ENCODE measurements around the gene SLC7A14.

SLC7A14 gene

DNA sequence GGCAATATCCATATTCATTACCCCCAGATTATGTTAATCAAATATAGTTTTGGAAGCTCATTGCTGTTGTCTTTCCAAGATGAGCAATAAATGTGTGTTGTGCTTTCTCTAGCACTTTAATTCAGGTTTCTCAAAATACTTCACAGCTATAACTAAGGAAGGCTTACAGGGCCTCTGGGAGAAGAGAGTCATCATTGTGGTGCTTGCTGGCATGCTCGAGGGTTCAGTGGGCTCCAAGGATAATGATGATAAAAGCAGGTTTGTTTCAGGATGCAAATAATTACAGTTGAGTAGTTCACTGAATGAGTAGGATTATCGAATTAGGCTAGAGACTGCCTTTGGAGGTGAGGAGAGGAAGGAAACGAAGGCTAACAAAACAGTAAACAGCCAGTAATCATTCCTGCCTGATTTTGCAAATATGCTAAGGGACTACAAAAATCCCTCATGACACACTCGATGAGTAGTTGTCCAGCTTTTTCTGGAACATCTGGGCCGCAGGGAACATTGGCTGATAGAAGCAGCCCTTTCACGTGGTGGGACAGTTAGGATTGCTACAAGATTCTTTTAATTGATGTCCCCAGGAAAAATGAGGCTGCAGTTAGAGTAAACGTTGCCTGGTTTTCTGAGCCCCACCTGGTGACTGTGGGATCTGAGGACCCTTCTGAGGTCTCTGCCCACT lies 54.1 kb downstream of the SLC7A14 start:
- DNase-seq = no peak

DNA sequence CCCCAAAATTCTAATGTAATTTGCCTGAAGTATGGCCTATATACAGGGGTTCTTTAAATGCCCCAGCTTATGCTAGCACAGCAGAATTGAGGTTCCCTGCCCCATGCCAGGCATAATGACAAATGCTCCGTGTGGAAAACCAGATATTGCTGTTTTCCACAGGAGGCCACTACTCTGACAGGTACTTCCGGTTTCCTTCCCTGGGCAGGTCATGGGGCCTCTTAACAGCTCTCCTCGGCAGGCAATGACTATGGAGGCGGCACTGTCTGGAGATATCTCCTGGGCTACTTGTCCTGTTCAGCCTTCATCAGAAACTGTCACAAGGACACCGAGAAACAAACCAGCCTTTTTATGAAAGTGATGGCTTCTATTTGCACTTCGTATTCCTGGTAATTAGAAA lies 54.8 kb downstream of the SLC7A14 start:
- DNase-seq = no peak

GRCh38 chr3:170529912-170530311 lies 56.0 kb downstream of the SLC7A14 start:
- no peak for DNase-seq

DNA sequence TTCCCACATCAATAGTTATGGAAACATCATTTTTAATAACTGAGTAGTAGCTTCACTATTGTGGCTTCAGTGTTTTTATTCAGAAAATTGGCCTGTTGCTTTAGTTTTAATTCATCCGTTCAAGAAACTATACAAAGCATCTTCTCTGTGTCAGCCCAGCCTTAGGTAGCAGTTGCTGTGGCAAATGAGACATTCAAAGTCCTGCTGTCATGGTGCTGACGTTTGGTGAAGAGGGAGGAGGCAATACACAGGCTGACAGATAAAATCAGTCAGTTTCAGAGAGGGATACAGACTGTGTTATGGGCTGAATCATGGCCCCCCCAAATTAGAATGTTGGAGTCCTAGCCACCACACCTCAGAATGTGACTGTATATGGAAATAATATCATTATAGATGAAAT lies 56.5 kb downstream of the SLC7A14 start:
- DNase-seq = no peak

DNA sequence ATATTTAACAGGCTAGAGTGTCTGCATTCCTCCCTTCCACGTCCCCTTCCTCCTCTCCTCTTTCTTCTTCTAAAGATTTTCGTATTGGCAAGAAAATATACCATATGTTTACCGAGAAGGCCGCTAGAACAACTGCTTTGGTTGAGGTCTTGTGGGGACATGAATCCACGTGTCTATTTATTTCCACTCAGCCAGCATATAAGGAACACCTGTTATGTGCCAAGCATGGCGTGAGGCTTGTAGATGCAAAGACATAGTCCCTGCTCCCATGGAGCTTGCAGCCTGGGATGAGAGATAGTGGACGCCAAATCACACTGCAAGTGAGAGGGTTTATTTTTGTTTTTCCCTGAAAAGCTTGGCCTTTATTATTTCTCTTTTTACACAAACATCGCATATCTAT lies 57.1 kb downstream of the SLC7A14 start:
- DNase-seq = no peak

DNA sequence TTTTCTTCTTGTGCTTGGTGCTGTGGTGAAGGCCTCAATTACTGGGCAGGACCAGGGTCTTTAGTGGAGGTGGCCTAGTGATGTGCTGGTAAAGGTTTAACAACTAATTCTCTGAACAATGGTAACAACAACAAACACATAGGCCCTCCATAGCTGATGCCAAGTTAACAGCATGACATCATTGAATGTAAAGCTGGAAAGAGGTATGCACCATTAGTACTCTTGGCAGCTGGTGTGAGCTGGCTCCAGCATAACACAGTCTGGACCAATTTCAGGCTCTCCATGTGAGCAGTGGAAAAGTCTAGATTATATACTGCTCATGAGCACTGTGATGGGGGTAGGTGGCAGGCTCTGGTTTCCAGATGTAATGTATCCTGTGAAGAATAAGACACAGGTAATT lies 61.8 kb downstream of the SLC7A14 start:
- DNase-seq = no peak

GRCh38 chr3:170523248-170523647 lies 62.6 kb downstream of the SLC7A14 start:
- no peak for DNase-seq

DNA sequence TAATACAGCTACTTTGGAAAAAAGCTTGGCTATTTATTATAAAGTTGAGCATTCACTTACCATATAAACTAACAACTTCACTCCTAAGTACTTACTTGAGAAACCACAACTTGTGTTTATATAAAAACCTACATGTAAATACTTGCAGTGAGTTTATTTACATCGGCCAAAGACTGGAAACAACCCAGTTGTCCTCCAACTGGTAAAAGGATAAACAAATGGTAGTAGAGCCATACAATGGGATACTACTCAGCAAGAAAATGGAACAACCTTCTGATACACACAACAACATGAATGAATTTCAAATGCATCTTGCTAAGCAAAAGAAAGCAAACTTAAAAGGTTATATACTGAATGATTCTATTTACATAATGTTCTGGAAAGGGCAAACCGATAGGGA lies 63.7 kb downstream of the SLC7A14 start:
- no peak for DNase-seq

DNA sequence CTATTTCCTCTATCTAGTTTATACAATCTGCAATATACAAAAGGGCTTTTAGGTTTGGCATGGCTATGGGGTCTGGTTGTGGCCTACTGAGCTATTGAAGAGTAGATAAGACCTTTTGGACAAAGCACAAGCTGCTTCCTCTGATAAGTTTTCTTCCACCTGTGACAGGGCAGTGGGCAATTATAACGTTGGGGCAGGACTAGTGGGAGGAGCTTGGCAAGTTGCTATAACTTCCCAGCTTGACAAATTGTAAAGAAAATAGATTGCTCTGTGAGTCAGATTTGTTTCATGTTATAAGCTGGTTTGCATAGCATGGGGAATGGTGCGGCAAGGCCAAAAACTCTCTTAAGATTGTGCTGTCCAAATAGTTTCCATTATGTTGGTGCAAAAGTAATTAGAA lies 64.9 kb downstream of the SLC7A14 start:
- DNase-seq = no peak

DNA sequence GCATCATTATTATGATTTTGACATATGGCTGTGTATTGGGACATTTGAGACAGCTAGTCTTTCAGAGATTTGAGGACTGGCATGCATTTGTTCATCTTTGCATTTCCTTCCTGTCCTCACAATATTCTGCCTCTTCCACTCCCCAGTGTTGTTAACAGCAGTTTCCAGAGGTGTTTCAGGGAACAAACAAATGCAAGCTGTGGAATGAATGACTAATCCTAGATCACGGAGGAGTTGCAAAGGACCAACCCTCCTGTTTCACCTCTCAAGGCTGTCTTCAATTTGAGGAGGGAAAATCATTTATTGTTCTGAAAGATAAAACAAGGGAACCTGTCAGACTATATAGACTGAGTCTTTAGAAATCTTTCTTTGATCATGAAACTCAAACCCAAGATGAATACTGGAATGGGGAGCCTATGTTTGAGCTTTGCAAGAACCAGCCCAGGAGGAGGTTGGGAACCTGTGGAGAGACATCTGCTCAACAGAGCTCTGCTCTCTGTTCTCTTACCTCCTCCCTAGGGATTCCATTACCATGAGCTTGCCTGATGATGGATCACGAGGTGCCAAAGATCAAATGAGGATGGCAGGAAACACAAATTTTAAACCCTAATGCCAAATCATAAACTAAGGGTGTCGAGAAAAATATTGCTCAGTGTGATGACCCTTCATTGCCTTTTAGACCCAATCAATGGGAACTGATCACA lies 68.5 kb downstream of the SLC7A14 start:
- no peak for DNase-seq

DNA sequence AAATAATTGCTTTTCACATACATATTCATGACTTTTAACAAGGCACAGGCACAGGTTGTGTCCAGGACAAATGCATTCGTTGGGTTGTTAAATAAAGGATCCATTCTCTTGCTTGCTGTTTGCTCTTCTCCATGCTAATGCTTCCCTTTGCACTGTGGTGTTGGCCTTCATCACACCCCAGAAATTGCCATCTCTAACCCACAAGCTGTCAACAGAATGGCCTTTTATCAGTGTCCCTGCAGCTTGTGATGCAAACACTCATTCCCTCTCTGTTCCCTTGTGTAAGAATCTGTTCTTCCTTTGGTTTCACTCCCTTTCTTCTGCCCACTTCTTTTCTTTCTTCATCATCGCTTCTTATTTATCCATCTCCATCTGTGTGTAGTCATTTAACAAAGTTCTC lies 72.2 kb downstream of the SLC7A14 start:
- DNase-seq = no peak

DNA sequence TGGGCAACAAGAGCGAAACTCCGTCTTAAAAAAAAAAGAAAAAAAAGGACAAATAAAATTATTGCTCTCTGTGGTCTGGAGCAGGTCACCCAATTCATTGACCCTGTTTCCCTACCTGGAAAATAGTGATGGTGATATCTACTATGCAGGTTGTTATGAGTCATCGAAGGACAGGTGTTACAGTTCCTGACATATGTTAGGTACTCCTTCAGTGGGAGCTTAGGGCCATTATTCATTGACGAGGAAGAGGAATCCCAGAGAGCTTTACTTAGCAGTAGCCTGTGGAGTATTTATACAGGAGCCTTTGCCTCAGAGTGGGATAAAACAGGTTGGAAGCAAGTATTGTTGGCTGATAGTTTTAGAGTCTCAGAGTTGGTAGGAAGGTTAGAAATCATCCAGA lies 74.5 kb downstream of the SLC7A14 start:
- no peak for DNase-seq

DNA sequence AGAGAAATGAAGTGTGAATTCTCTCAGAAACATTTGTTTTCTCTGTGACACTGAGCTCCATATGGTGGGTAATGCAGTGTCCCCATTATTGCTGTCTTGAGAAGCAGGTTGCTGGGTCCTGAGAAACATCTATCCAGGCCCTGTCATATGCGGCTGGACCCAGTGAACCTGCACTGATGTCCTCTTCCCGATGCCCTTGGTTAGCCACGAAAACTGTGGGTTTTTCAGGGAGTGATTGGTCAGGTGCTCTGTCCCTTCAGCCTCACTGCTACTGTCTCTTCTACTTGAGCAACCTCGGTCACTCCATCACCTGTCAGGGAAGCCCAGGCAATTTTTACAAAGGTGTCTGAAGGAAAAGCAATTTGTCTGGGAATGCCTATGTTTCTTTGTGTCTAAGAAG lies 77.0 kb downstream of the SLC7A14 start:
- no peak for DNase-seq

DNA sequence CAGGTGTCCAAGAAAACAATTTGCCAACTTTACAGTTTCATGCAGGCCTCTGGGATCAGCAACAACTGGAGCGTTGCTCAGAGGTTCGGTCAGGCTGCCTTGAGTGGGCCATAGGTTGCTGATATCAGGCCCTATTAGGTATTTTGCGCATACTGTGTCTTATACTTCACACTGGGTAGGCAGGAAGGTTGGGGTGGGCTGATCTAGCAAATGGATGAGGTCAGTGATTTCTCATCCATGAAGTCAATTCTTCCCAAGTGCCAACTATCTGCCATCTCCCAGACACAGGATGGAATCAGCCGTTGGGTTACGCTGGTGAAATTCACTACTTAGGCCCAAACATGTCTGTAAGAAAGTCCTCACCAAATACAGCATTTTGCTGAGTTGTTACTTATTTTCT lies 77.6 kb downstream of the SLC7A14 start:
- DNase-seq = no peak

DNA sequence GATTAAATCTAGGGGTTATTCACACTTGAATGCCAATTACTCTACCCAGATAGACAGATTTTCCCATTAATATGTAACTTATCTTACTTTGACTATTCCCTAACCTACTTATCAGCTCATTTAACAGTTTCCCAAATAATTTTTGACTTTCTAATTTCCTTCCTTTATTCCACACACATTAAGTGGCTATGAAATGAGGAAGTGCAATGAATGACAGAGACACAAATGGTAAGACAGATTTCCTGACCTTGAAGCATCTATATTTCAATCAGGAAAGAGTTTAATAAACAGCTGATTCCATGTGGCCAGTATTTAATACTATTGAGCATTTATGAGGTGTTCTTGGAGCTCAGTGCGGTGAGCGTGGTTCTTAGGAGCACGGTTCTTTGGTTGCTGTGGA lies 78.8 kb downstream of the SLC7A14 start:
- no peak for DNase-seq

- DNase-seq = no peak
Measured at GRCh38 chr3:170506556-170506955, 79.3 kb downstream of the SLC7A14 start.

DNA sequence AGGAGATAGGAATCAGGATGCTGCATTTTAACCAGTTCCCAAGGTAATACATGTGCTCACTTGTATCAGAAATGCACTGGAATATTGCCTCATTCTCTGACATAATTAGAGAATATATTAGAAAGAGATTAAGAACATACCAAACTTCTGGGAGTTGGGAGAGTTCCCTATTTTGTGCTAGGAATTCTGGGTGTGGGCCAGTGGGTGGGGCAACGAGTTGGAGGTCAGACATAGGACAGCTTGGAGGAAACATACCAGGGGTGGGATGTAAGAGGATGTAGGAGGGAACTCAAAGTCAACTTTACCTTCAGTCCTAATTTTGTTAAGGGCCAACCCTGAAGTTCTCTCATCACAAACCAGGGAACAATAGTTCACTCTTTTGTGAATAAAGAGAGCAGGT lies 83.6 kb downstream of the SLC7A14 start:
- DNase-seq = no peak

- no peak for DNase-seq
Measured at GRCh38 chr3:170500995-170501394, 84.9 kb downstream of the SLC7A14 start.

DNA sequence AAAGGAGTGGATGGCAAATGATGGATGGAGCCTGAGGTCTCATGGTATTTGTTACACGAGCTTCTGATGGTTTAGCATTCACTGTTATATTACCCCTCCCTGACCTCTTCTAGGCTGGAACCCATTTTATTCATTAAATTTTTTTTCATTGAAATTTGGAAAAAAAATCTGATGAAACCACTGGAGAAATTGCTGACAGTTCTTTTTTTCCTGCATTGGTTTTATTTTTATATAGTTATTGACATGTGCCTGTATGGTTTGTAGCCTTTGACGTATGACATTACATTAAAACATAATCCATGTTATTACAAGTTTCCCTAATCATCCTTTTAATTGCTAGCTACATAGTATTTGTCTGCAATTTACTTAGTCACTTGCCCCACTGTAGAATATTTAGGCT lies 85.4 kb downstream of the SLC7A14 start:
- no peak for DNase-seq

DNA sequence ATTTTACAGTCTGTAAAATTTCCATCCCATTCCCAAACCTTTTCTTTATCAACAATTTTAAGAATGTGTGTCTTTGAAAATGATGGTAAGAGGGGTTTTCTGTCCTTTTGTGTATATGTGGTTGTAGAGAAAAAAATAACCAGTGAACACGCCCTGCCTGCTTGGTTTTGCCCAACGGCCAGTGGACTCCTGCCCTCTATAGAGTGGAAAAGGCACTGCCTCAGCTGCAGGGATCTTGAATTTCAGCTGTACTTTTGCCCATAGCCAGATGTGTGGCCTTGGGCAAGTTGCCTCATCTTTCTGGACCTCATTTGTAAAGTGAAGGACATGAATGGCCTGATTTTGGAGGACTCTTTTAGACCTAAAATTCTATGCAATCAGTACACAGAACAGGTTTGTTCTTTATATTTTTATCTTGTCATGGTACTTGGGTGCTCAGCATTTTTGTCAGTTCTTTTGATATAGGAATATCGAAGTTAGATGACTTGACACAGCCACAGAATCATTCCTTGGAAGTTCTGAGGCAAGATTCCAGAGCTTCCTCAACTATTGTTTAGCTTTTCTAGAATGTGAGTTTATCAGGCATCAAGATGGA lies 86.2 kb downstream of the SLC7A14 start:
- peak in 1 of 2 experiments; percentile 4 for DNase-seq

GRCh38 chr3:170497207-170498095 lies 88.4 kb downstream of the SLC7A14 start:
- DNase-seq = no peak

- no peak for DNase-seq
Measured at GRCh38 chr3:170496868-170497140, 89.1 kb downstream of the SLC7A14 start.

GRCh38 chr3:170496026-170496867 lies 89.6 kb downstream of the SLC7A14 start:
- DNase-seq = no peak

Data from SW 1271 (cell line).